Adrenal gland (tissue), 12 donors: Measurements from ENCODE around the gene KIF15. TPM values are rescaled to one million over a fixed set of nuclear protein-coding genes. Genes with fewer than 3 reads are reported as not detected.

Experiments used
- DNase-seq, 7 donors: peaks; one replicate each; pipeline ENCODE4 v3.0.0-alpha.2; 2019 to 2020
- H3K27ac ChIP-seq, 5 donors: fragments of 200-600 bp; sonication (generic) in 4 of 5; 1 replicate in 3 of 5; 2 replicates in 2 of 5; pipeline versions ENCODE4 v1.5.1 to v1.8.0; 2016 to 2020; ENCODE audit warnings: mild to moderate bottlenecking in 1 of 5
- H3K27me3 ChIP-seq: fragments of 200-600 bp; 2 replicates; pipeline ENCODE4 v1.8.0; 2021
- H3K36me3 ChIP-seq, 2 donors: fragments of 200-600 bp; replicated peaks in 1 of 2; 1 replicate in 1 of 2; 2 replicates in 1 of 2; pipeline versions ENCODE4 v1.5.1 to v1.8.0; 2018 to 2022
- H3K4me1 ChIP-seq, 2 donors: fragments of 200-600 bp; replicated peaks in 1 of 2; 1 replicate in 1 of 2; 2 replicates in 1 of 2; pipeline versions ENCODE4 v1.5.1 to v1.8.0; 2018 to 2021
- H3K4me3 ChIP-seq, 4 donors: fragments of 200-600 bp; sonication (generic) in 3 of 4; one replicate each; pipeline ENCODE4 v1.5.1; 2016 to 2018
- H3K9me3 ChIP-seq, 3 donors: fragments of 200-600 bp; sonication (generic) in 1 of 3; replicated peaks in 1 of 3; 1 replicate in 2 of 3; 2 replicates in 1 of 3; pipeline versions ENCODE4 v1.5.1 to v1.8.0; 2016 to 2021
- POLR2A ChIP-seq, 2 donors: fragments of 450-650 bp; IDR thresholded peaks; one replicate each; pipeline ENCODE4 v1.6.1; 2017; ENCODE audit warnings: antibody characterized with exemption in 2 of 2, mild to moderate bottlenecking in 2 of 2, moderate library complexity in 1 of 2
- WGBS, 4 donors: extraction: QIAGEN DNeasy Blood & Tissue Kit in 2 of 4; methylation state at CpG; one replicate each; pipeline versions ENCODE4 v1.1.5 to v1.1.7; 2013 to 2017; 5-methylcytosine and 5-hydroxymethylcytosine counted together
- intact Hi-C, 2 donors: fragments of 100-400 bp; cut with DNase I; formaldehyde crosslinking; loops; one replicate each; pipeline versions ENCODE4 v1.14.1 to v1.15.0; 2022 to 2023
- polyA plus RNA-seq, 3 donors: library from polyadenylated mRNA; stranded (reverse); fragments of 200-250 nt in 2 of 3; fragments of 350-450 nt in 1 of 3; fragmentation: Illumina TruSeq in 1 of 3; extraction: RNeasy Lipid Tissue Mini Kit (QIAGEN cat#74804) in 1 of 3; gene quantifications; one replicate each; pipeline ENCODE4 v1.2.3, GENCODE V29; 2013 to 2014
- total RNA-seq, 9 donors: library from RNA; depleted of rRNA in 4 of 9; stranded (reverse); fragments of >200 nt in 4 of 9; fragments of 120-200 nt in 1 of 9; fragmentation: NEBNext Ultra II Directional in 1 of 9; extraction: Animal tissue kit (Norgen Biotek cat#: 25700) in 1 of 9; gene quantifications; one replicate each; pipeline versions ENCODE4 v1.1.0 to v1.2.4, GENCODE V29; 2013 to 2023
- TF ChIP-seq, protein P1 (sequence below), 6 experiments: fragments of 450-650 bp in 4 of 6; fragments of 200-600 bp in 2 of 6; sonication (generic) in 1 of 6; IDR thresholded peaks; 1 replicate in 5 of 6; 2 replicates in 1 of 6; pipeline versions ENCODE4 v1.5.1 to v1.8.0; 2016 to 2021; ENCODE audit warnings: antibody characterized with exemption in 6 of 6, mild to moderate bottlenecking in 2 of 6, moderate library complexity in 1 of 6
- donor health status: healthy with polysubstance abuse.
- donor health status: Bipolar disorder and iron deficiency.
- donor health status: DM: yes; HTN: yes; CAD: no.
- donor health status: DM: no; HTN: no; CAD: no.
- donor health status: DM: no; HTN: no; CAD: no.
- donor health status: DM: yes; HTN: yes; CAD: no.

Gene KIF15
- total and polyA plus RNA-seq, 12 donors = 0.20 to 10.2 (median 0.65) TPM

DNA sequence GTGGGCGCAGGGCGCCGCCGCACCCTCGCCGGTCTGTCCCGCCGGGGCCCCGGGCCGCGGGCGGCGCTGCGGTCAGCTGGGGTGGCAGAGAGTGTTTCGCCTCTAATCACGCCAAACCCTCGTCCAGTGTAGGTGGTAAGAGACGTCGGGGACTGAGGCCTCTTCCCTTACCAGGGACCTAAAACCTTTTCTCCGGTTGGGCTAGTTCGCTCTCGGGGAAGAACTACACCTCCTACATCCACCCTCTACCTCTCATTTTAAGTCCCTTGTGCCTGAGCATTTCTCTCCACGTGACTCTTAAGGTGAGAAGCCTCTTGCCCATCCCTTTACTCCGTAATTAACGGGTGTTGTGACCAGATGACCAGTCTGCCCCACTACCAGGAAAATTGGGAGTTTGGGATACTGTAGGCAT lies 100.6 kb downstream of the KIF15 start:
- Histone ChIP-seq H3K27me3 (no peaks in the 10 kb centered on the region), H3K4me1 (peaks cover 0 to 11% of the 10 kb centered on the region in 2 donors), H3K36me3 (no peaks in the 10 kb centered on the region), H3K4me3 (peak overlapping the region in 1 of 4 donors; percentile 98), H3K9me3 (no peaks in the 10 kb centered on the region), H3K27ac (peak overlapping the region in 3 of 5 donors; percentile 84 to 98 (median 85))
- no peak for TF ChIP-seq POLR2A (IDR thresholded peaks at IDR 0.05)
- TF ChIP-seq, protein P1, sequence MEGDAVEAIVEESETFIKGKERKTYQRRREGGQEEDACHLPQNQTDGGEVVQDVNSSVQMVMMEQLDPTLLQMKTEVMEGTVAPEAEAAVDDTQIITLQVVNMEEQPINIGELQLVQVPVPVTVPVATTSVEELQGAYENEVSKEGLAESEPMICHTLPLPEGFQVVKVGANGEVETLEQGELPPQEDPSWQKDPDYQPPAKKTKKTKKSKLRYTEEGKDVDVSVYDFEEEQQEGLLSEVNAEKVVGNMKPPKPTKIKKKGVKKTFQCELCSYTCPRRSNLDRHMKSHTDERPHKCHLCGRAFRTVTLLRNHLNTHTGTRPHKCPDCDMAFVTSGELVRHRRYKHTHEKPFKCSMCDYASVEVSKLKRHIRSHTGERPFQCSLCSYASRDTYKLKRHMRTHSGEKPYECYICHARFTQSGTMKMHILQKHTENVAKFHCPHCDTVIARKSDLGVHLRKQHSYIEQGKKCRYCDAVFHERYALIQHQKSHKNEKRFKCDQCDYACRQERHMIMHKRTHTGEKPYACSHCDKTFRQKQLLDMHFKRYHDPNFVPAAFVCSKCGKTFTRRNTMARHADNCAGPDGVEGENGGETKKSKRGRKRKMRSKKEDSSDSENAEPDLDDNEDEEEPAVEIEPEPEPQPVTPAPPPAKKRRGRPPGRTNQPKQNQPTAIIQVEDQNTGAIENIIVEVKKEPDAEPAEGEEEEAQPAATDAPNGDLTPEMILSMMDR (IDR thresholded peaks at IDR 0.05) = no peak
- WGBS, 4 donors = 1 to 3% (median 2%) methylated on average over 17 to 25 of the region's 25 CpGs
- intact Hi-C loops = loop anchor here in 1 of 2 donors (5.0 to 10.0 kb wide), 2 partner anchors 97 to 130 kb away; partner anchors contain the start of genes KIAA1143 and KIF15
- DNase-seq = peak in 4 of 7 donors; percentile 30 to 41 (median 36)

DNA sequence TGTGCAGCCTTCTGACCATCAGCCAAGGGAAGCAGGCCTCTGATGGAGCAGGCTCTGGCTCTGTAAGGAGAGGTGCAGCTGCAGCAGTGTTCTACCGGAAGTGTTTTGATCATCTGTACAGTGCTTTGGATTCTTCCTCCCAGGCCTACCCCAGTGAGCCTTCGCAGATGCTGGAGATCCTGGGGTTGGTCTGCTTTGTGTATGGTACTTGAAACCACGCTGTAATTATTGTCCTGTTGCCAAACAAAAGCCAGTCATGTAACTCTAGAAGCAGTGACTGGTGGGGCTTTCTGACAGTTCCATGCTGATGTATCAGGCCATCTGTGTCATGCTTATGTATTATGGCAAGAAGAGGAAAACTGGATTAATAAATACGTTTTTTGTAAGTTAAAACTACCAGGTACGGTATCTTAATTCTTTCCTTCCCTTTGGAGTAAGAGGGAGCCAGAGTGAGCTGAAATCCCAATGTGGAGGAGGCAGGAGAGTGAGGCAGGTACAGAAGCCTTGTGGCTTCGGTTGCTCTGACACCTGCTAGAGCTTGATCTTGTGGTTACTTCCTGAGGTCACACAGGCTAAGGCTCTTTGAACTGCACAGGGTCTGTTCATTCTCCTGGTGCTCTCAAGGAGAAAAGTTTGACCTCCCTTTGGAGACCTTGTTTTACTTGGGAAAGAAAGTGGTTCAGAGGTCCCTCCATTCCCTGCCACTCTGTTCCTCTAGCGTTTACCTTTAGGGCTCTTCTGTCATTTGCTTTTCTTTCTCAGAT lies 103.9 kb downstream of the KIF15 start:
- H3K36me3 ChIP-seq = no peaks in the 10 kb centered on the region
- intact Hi-C loops = loop anchor here in 1 of 2 donors (10.0 kb wide), 1 partner anchor 101 kb away; the partner anchor contains the start of genes KIAA1143 and KIF15
- no peak overlapping the region for H3K27ac ChIP-seq
- H3K27me3 ChIP-seq = no peaks in the 10 kb centered on the region
- no peak overlapping the region for H3K4me3 ChIP-seq
- H3K4me1 ChIP-seq = peaks cover 0 to 11% of the 10 kb centered on the region in 2 donors
- TF ChIP-seq, protein P1 (IDR thresholded peaks at IDR 0.05) = no peak
- no peak for TF ChIP-seq POLR2A (IDR thresholded peaks at IDR 0.05)
- WGBS, 4 donors = 90 to 93% (median 91%) methylated on average over 6 to 7 of the region's 7 CpGs
- no peak for DNase-seq
- no peaks in the 10 kb centered on the region for H3K9me3 ChIP-seq

DNA sequence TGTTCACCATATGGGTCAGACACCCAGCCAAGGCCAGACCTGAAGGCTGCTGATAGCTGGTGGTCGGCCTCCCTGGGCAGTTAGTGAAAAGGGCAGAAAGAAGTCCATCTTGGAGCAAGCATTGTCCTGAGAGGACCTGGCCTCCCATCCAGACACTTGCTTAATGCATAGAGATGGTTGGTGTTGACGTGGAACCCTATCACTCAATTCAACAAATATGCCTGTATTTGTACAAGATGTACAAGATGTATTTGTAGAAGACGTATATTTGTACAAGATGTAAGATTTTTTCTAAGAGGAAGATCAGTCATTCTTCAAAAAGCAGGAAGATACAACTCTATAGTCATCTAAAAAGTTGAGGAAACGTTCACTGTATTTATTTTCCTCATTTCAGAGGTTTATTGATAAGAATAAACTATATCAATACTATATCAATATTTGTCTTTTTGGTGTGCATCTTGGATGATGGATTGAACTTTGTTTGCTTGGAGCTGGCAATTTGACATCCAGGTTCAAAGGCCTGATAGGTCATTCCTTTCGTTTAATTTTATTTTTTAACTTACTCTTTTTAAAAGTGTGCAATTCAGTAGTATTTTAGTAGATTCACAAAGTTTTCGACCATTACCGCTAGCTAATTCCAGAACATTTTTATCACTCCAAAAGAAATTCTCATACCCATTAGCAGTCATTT lies 106.0 kb downstream of the KIF15 start:
- intact Hi-C loops = loop anchor here in 1 of 2 donors (10.0 kb wide), 1 partner anchor 103 kb away; the partner anchor contains the start of genes KIAA1143 and KIF15
- H3K27ac ChIP-seq = no peak overlapping the region

More for the DNA sequence above, 106.0 kb downstream of the KIF15 start:
- Histone ChIP-seq H3K4me1 (peaks cover 0 to 4% of the 10 kb centered on the region in 2 donors), H3K4me3 (no peak overlapping the region), H3K9me3 (no peaks in the 10 kb centered on the region), H3K27me3 (no peaks in the 10 kb centered on the region), H3K36me3 (no peaks in the 10 kb centered on the region)
- no peak for DNase-seq
- 88 to 94% (median 90%) methylated on average over 7 of the region's 7 CpGs for WGBS, 4 donors
- no peak for TF ChIP-seq POLR2A (IDR thresholded peaks at IDR 0.05)
- TF ChIP-seq, protein P1 (IDR thresholded peaks at IDR 0.05) = no peak
